Measurements from ENCODE around the gene TCF12.
"Not testable (repeated sequence)": the region's sequence is repeated elsewhere in the genome, so short reads cannot be mapped to it uniquely, and the experiment has no call there.

Gene TCF12

DNA sequence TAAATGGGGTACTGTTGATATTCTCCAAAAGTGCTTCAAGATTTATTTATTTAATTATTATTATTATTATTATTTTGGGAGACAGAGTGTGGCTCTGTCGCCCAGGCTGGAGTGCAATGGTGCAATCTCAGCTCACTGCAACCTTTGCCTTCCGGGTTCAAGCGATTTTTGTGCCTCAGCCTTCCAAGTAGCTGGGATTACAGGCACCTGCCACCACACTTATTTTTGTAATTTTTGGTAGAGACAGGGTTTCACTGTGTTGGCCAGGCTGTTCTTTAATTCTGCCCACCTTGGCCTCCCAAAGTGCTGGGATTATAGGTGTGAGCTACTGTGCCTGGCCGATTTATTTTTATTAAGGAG lies 14.0 kb downstream of the TCF12 start:
- H4K91ac ChIP-seq (ENCODE audit: low read depth, low read length, poor library complexity); H3K4me3 ChIP-seq (ENCODE audit: low read length in 2 of 2); H2BK15ac ChIP-seq (ENCODE audit: low read length); H3K27me3 ChIP-seq (ENCODE audit: control insufficient read depth in 3 of 3, insufficient read depth in 3 of 3, low read depth in 1 of 3, low read length in 3 of 3); H2BK12ac ChIP-seq (ENCODE audit: low read length); H2AFZ ChIP-seq (ENCODE audit: low read length); H2AK5ac ChIP-seq (ENCODE audit: low read depth, low read length); H2BK5ac ChIP-seq (ENCODE audit: low read length); H3K23ac ChIP-seq (ENCODE audit: low read depth, low read length, poor library complexity); H3K9ac ChIP-seq (ENCODE audit: low read depth, low read length, poor library complexity); H4K8ac ChIP-seq (ENCODE audit: low read depth, low read length); H3K4me2 ChIP-seq (ENCODE audit: insufficient read depth, low read length, poor library complexity, severe bottlenecking); DNase-seq (ENCODE audit: low spot score); H3K14ac ChIP-seq (ENCODE audit: low read length); H3K27ac ChIP-seq (replicated peaks; ENCODE audit: low read length); H3K18ac ChIP-seq (ENCODE audit: low read length); H2BK120ac ChIP-seq (ENCODE audit: low read depth, low read length); H3K79me1 ChIP-seq (ENCODE audit: low read depth, low read length); H3K4ac ChIP-seq (ENCODE audit: low read length): not testable (repeated sequence)
- Histone ChIP-seq H3K9me3 (replicated peaks in 1 of 2; ENCODE audit: control insufficient read depth in 2 of 2, insufficient read depth in 1 of 2, low read depth in 1 of 2, low read length in 2 of 2) (peaks cover 3 to 30% of the 10 kb centered on the region in 2 donors), H3K4me1 (ENCODE audit: control insufficient read depth in 2 of 2, insufficient read depth in 1 of 2, low read depth in 1 of 2, low read length in 2 of 2) (peaks cover 6 to 11% of the 10 kb centered on the region in 2 donors), H3K36me3 (replicated peaks in 1 of 2; ENCODE audit: control insufficient read depth in 2 of 2, insufficient read depth in 2 of 2, low read length in 2 of 2) (peaks cover 3 to 81% of the 10 kb centered on the region in 2 donors)
- no CpG with 5 or more reads among the region's 4 CpGs for WGBS, 2 donors (ENCODE audit: extremely low coverage in 2 of 2, insufficient read length in 2 of 2, insufficient replicate concordance in 1 of 2)

GRCh38 chr15:56933410-56933809 lies 15.0 kb downstream of the TCF12 start:
- H2BK12ac ChIP-seq (ENCODE audit: low read length): no peak overlapping the region
- DNase-seq (ENCODE audit: low spot score): no peak
- no peak overlapping the region for H4K8ac ChIP-seq (ENCODE audit: low read depth, low read length)
- no peak overlapping the region for H2BK5ac ChIP-seq (ENCODE audit: low read length)
- H2AFZ ChIP-seq (ENCODE audit: low read length): no peak overlapping the region
- peaks cover 3% of the 10 kb centered on the region for H3K79me1 ChIP-seq (ENCODE audit: low read depth, low read length)
- H3K4me3 ChIP-seq (ENCODE audit: low read length in 2 of 2): no peak overlapping the region
- peaks cover 1 to 10% of the 10 kb centered on the region in 2 donors for H3K4me1 ChIP-seq (ENCODE audit: control insufficient read depth in 2 of 2, insufficient read depth in 1 of 2, low read depth in 1 of 2, low read length in 2 of 2)
- H3K27ac ChIP-seq (replicated peaks; ENCODE audit: low read length): no peak overlapping the region
- no peak overlapping the region for H3K18ac ChIP-seq (ENCODE audit: low read length)
- H3K27me3 ChIP-seq (ENCODE audit: control insufficient read depth in 3 of 3, insufficient read depth in 3 of 3, low read depth in 1 of 3, low read length in 3 of 3): no peaks in the 10 kb centered on the region
- H3K14ac ChIP-seq (ENCODE audit: low read length): no peak overlapping the region
- no peak overlapping the region for H2BK15ac ChIP-seq (ENCODE audit: low read length)
- no peak overlapping the region for H3K4ac ChIP-seq (ENCODE audit: low read length)
- no peak overlapping the region for H2AK5ac ChIP-seq (ENCODE audit: low read depth, low read length)
- H3K36me3 ChIP-seq (replicated peaks in 1 of 2; ENCODE audit: control insufficient read depth in 2 of 2, insufficient read depth in 2 of 2, low read length in 2 of 2): peaks cover 3 to 72% of the 10 kb centered on the region in 2 donors
- H4K91ac ChIP-seq (ENCODE audit: low read depth, low read length, poor library complexity): no peak overlapping the region
- H3K4me2 ChIP-seq (ENCODE audit: insufficient read depth, low read length, poor library complexity, severe bottlenecking): no peak overlapping the region
- no peak overlapping the region for H2BK120ac ChIP-seq (ENCODE audit: low read depth, low read length)
- peaks cover 3 to 30% of the 10 kb centered on the region in 2 donors for H3K9me3 ChIP-seq (replicated peaks in 1 of 2; ENCODE audit: control insufficient read depth in 2 of 2, insufficient read depth in 1 of 2, low read depth in 1 of 2, low read length in 2 of 2)
- no peak overlapping the region for H3K23ac ChIP-seq (ENCODE audit: low read depth, low read length, poor library complexity)
- no CpG with 5 or more reads among the region's 1 CpG for WGBS, 2 donors (ENCODE audit: extremely low coverage in 2 of 2, insufficient read length in 2 of 2, insufficient replicate concordance in 1 of 2)
- no peak overlapping the region for H3K9ac ChIP-seq (ENCODE audit: low read depth, low read length, poor library complexity)

- no peak overlapping the region for H3K4ac ChIP-seq (ENCODE audit: low read length)
- DNase-seq (ENCODE audit: low spot score): no peak
- H3K4me2 ChIP-seq (ENCODE audit: insufficient read depth, low read length, poor library complexity, severe bottlenecking): no peak overlapping the region
- no peak overlapping the region for H4K91ac ChIP-seq (ENCODE audit: low read depth, low read length, poor library complexity)
- no peak overlapping the region for H2AK5ac ChIP-seq (ENCODE audit: low read depth, low read length)
- no peak overlapping the region for H2BK120ac ChIP-seq (ENCODE audit: low read depth, low read length)
- peaks cover 3% of the 10 kb centered on the region for H3K79me1 ChIP-seq (ENCODE audit: low read depth, low read length)
- no peak overlapping the region for H2BK12ac ChIP-seq (ENCODE audit: low read length)
- H3K36me3 ChIP-seq (replicated peaks in 1 of 2; ENCODE audit: control insufficient read depth in 2 of 2, insufficient read depth in 2 of 2, low read length in 2 of 2): peaks cover 3 to 68% of the 10 kb centered on the region in 2 donors
- H3K9ac ChIP-seq (ENCODE audit: low read depth, low read length, poor library complexity): no peak overlapping the region
- no peak overlapping the region for H3K18ac ChIP-seq (ENCODE audit: low read length)
- H2BK5ac ChIP-seq (ENCODE audit: low read length): no peak overlapping the region
- no peak overlapping the region for H2BK15ac ChIP-seq (ENCODE audit: low read length)
- H3K23ac ChIP-seq (ENCODE audit: low read depth, low read length, poor library complexity): no peak overlapping the region
- no peak overlapping the region for H4K8ac ChIP-seq (ENCODE audit: low read depth, low read length)
- no peak overlapping the region for H3K27ac ChIP-seq (replicated peaks; ENCODE audit: low read length)
- no peak overlapping the region for H3K14ac ChIP-seq (ENCODE audit: low read length)
- peaks cover 0 to 7% of the 10 kb centered on the region in 2 donors for H3K4me1 ChIP-seq (ENCODE audit: control insufficient read depth in 2 of 2, insufficient read depth in 1 of 2, low read depth in 1 of 2, low read length in 2 of 2)
- H2AFZ ChIP-seq (ENCODE audit: low read length): no peak overlapping the region
- H3K9me3 ChIP-seq (replicated peaks in 1 of 2; ENCODE audit: control insufficient read depth in 2 of 2, insufficient read depth in 1 of 2, low read depth in 1 of 2, low read length in 2 of 2): peaks cover 3 to 30% of the 10 kb centered on the region in 2 donors
- H3K4me3 ChIP-seq (ENCODE audit: low read length in 2 of 2): no peak overlapping the region
- no peaks in the 10 kb centered on the region for H3K27me3 ChIP-seq (ENCODE audit: control insufficient read depth in 3 of 3, insufficient read depth in 3 of 3, low read depth in 1 of 3, low read length in 3 of 3)
Measured at GRCh38 chr15:56933811-56934210, 15.4 kb downstream of the TCF12 start.

DNA sequence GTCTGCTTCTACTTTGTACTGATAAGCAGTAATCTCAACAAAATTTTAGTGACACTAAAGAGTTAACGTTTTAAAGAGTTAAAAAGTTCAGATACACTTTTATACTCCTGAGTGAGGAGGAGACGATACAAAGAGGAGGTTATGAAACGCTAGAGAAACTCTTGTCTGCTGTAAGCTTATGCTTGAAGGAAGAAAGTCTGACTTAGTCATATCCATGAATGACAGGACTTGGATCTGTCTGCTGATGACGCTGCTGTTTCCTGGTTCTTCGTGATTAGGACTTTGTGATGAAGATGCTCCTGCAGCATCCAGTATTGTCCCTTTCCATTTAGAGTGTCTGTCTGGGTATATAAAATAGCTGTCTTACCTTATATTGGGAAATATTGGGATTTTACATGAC lies 15.8 kb downstream of the TCF12 start:
- Histone ChIP-seq H3K18ac (ENCODE audit: low read length) (no peak overlapping the region), H3K4me1 (ENCODE audit: control insufficient read depth in 2 of 2, insufficient read depth in 1 of 2, low read depth in 1 of 2, low read length in 2 of 2) (peaks cover 0 to 6% of the 10 kb centered on the region in 2 donors), H3K4me2 (ENCODE audit: insufficient read depth, low read length, poor library complexity, severe bottlenecking) (no peak overlapping the region), H3K27me3 (ENCODE audit: control insufficient read depth in 3 of 3, insufficient read depth in 3 of 3, low read depth in 1 of 3, low read length in 3 of 3) (no peaks in the 10 kb centered on the region), H3K79me1 (ENCODE audit: low read depth, low read length) (peaks cover 3% of the 10 kb centered on the region), H3K14ac (ENCODE audit: low read length) (no peak overlapping the region), H4K91ac (ENCODE audit: low read depth, low read length, poor library complexity) (no peak overlapping the region), H2BK120ac (ENCODE audit: low read depth, low read length) (no peak overlapping the region), H2BK15ac (ENCODE audit: low read length) (no peak overlapping the region), H2AK5ac (ENCODE audit: low read depth, low read length) (no peak overlapping the region), H2BK12ac (ENCODE audit: low read length) (no peak overlapping the region), H3K9me3 (replicated peaks in 1 of 2; ENCODE audit: control insufficient read depth in 2 of 2, insufficient read depth in 1 of 2, low read depth in 1 of 2, low read length in 2 of 2) (peaks cover 3 to 30% of the 10 kb centered on the region in 2 donors), H3K4me3 (ENCODE audit: low read length in 2 of 2) (no peak overlapping the region), H4K8ac (ENCODE audit: low read depth, low read length) (no peak overlapping the region), H3K9ac (ENCODE audit: low read depth, low read length, poor library complexity) (no peak overlapping the region), H2AFZ (ENCODE audit: low read length) (no peak overlapping the region), H3K36me3 (replicated peaks in 1 of 2; ENCODE audit: control insufficient read depth in 2 of 2, insufficient read depth in 2 of 2, low read length in 2 of 2) (peaks cover 3 to 67% of the 10 kb centered on the region in 2 donors), H3K4ac (ENCODE audit: low read length) (no peak overlapping the region), H2BK5ac (ENCODE audit: low read length) (no peak overlapping the region), H3K23ac (ENCODE audit: low read depth, low read length, poor library complexity) (no peak overlapping the region), H3K27ac (replicated peaks; ENCODE audit: low read length) (no peak overlapping the region)
- DNase-seq (ENCODE audit: low spot score): no peak
- WGBS, 2 donors (ENCODE audit: extremely low coverage in 2 of 2, insufficient read length in 2 of 2, insufficient replicate concordance in 1 of 2): no CpG with 5 or more reads among the region's 5 CpGs

Data from neuronal stem cell (in vitro differentiated cells).